ENCODE data around the gene HOXD3.

Gene HOXD3

GRCh38 chr2:176140513-176141317 is 16.4 kb upstream of the HOXD3 start:
- no peak overlapping the region for H3K27ac ChIP-seq
- no peaks in the 10 kb centered on the region for H3K36me3 ChIP-seq (ENCODE audit: insufficient read depth, low read length)
- no peak for DNase-seq (ENCODE audit: low read depth, low spot score)

GRCh38 chr2:176142281-176142680 is 14.8 kb upstream of the HOXD3 start:
- Histone ChIP-seq H3K4me3 (no peak overlapping the region), H3K27ac (no peak overlapping the region), H3K9me3 (ENCODE audit: low read depth, low read length) (no peaks in the 10 kb centered on the region), H3K36me3 (ENCODE audit: insufficient read depth, low read length) (no peaks in the 10 kb centered on the region), H3K9ac (ENCODE audit: insufficient read length) (no peak overlapping the region)
- TF ChIP-seq POLR2AphosphoS5 (IDR thresholded peaks at IDR 0.05; ENCODE audit: borderline replicate concordance, low read depth, low read length), result no peak
- no peak for TF ChIP-seq EZH2 (IDR thresholded peaks at IDR 0.05)
- TF ChIP-seq FOXP2 (optimal IDR thresholded peaks at IDR 0.05; ENCODE audit: control extremely low read depth, extremely low read length, insufficient read depth), result no peak
- no peak for DNase-seq (ENCODE audit: low read depth, low spot score)

More at GRCh38 chr2:176140513-176141317, 16.4 kb upstream of the HOXD3 start:
- Histone ChIP-seq H3K9me3 (ENCODE audit: low read depth, low read length) (no peaks in the 10 kb centered on the region), H3K9ac (ENCODE audit: insufficient read length) (peak overlapping the region; percentile 39), H3K4me3 (peak overlapping the region; percentile 73)
- TF ChIP-seq POLR2AphosphoS5 (IDR thresholded peaks at IDR 0.05; ENCODE audit: borderline replicate concordance, low read depth, low read length), result no peak
- TF ChIP-seq EZH2 (IDR thresholded peaks at IDR 0.05), result no peak
- no peak for TF ChIP-seq FOXP2 (optimal IDR thresholded peaks at IDR 0.05; ENCODE audit: control extremely low read depth, extremely low read length, insufficient read depth)

DNA sequence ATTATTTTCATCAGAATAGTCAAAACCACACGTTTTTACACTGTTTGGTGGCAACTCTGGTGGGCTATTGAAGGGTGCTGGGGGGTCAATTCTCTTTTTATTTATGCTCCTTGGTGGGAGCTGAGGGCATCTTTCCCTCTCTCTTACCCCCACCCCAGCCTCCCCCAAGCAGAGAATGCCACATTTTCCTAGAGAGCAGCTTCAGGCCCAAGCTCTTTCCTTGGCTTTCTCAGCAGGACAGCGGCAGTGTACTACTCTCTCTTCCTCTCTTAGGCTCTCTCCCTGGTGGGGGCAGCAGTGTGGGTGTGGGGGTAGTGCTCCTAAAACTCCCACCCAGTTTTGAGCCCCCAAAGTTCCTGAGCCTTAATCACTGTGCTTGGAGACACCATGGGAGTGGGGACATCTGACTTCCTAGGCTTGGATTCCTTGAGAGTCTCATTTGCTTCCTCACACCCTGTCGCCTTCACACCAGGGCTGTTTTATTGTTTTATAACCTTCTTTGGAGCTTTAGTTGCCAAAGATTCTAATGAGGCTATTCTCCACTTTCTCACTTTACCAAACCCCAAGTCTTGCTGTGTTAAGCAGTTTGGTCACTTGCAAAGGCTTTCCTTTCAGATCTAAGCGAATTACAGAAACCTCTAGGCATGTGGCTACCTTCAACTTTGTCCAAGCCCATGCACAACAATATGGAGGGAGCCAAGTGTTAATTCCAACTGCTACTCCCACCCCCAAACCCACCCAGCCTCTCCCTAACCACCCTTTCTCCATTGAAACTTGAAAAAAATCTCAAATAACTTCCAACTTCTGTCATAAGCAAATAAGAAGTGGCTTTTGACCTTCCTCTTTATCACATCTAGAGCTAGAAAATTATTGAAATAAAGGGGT is 11.8 kb upstream of the HOXD3 start:
- H3K27ac ChIP-seq, result no peak overlapping the region
- H3K9me3 ChIP-seq (ENCODE audit: low read depth, low read length), result no peaks in the 10 kb centered on the region
- no peak for DNase-seq (ENCODE audit: low read depth, low spot score)
- no peak for TF ChIP-seq FOXP2 (optimal IDR thresholded peaks at IDR 0.05; ENCODE audit: control extremely low read depth, extremely low read length, insufficient read depth)
- TF ChIP-seq POLR2AphosphoS5 (IDR thresholded peaks at IDR 0.05; ENCODE audit: borderline replicate concordance, low read depth, low read length), result no peak
- no peak for TF ChIP-seq EZH2 (IDR thresholded peaks at IDR 0.05)
- H3K9ac ChIP-seq (ENCODE audit: insufficient read length), result no peak overlapping the region
- no peaks in the 10 kb centered on the region for H3K36me3 ChIP-seq (ENCODE audit: insufficient read depth, low read length)
- no peak overlapping the region; the same call in 1 of the 2 replicates for H3K4me3 ChIP-seq

DNA sequence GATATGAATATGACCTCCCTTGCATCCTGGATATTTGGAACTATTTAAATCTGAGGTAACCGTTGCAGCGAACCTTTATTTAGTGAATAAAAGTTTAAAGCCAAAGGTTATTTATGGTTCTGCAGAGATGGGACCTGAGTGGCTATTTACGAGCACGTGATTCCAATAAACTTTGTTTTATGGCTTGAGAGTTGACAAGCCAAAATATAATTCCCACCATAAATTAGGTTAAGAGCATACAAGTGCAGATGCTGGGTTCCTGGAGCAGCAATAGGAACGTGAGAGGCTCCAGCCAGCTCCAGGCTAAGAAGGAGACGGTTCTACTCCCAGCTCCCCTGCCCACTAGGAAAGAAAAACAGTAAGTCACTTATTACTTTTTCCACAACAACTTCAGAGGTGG is 11.0 kb upstream of the HOXD3 start:
- Histone ChIP-seq H3K4me3 (peak overlapping the region; percentile 15; the same call in 1 of the 2 replicates), H3K36me3 (ENCODE audit: insufficient read depth, low read length) (no peaks in the 10 kb centered on the region), H3K9me3 (ENCODE audit: low read depth, low read length) (no peaks in the 10 kb centered on the region), H3K27ac (no peak overlapping the region), H3K9ac (ENCODE audit: insufficient read length) (no peak overlapping the region)
- DNase-seq (ENCODE audit: low read depth, low spot score), result no peak
- TF ChIP-seq FOXP2 (optimal IDR thresholded peaks at IDR 0.05; ENCODE audit: control extremely low read depth, extremely low read length, insufficient read depth) (no peak), EZH2 (IDR thresholded peaks at IDR 0.05) (no peak), POLR2AphosphoS5 (IDR thresholded peaks at IDR 0.05; ENCODE audit: borderline replicate concordance, low read depth, low read length) (no peak)

GRCh38 chr2:176146645-176147044 is 10.5 kb upstream of the HOXD3 start:
- no peak for DNase-seq (ENCODE audit: low read depth, low spot score)
- no peaks in the 10 kb centered on the region for H3K9me3 ChIP-seq (ENCODE audit: low read depth, low read length)
- no peaks in the 10 kb centered on the region for H3K36me3 ChIP-seq (ENCODE audit: insufficient read depth, low read length)
- H3K9ac ChIP-seq (ENCODE audit: insufficient read length), result no peak overlapping the region
- no peak overlapping the region for H3K27ac ChIP-seq
- TF ChIP-seq EZH2 (IDR thresholded peaks at IDR 0.05) (no peak), POLR2AphosphoS5 (IDR thresholded peaks at IDR 0.05; ENCODE audit: borderline replicate concordance, low read depth, low read length) (no peak), FOXP2 (optimal IDR thresholded peaks at IDR 0.05; ENCODE audit: control extremely low read depth, extremely low read length, insufficient read depth) (no peak)
- H3K4me3 ChIP-seq, result no peak overlapping the region

GRCh38 chr2:176147210-176147799 is 9.8 kb upstream of the HOXD3 start:
- Histone ChIP-seq H3K36me3 (ENCODE audit: insufficient read depth, low read length) (no peaks in the 10 kb centered on the region; the same call in 1 of the 2 replicates), H3K4me3 (no peak overlapping the region), H3K27ac (no peak overlapping the region), H3K9ac (ENCODE audit: insufficient read length) (no peak overlapping the region), H3K9me3 (ENCODE audit: low read depth, low read length) (no peaks in the 10 kb centered on the region)
- no peak for TF ChIP-seq POLR2AphosphoS5 (IDR thresholded peaks at IDR 0.05; ENCODE audit: borderline replicate concordance, low read depth, low read length)
- TF ChIP-seq EZH2 (IDR thresholded peaks at IDR 0.05), result no peak
- no peak for TF ChIP-seq FOXP2 (optimal IDR thresholded peaks at IDR 0.05; ENCODE audit: control extremely low read depth, extremely low read length, insufficient read depth)
- DNase-seq (ENCODE audit: low read depth, low spot score), result no peak

DNA sequence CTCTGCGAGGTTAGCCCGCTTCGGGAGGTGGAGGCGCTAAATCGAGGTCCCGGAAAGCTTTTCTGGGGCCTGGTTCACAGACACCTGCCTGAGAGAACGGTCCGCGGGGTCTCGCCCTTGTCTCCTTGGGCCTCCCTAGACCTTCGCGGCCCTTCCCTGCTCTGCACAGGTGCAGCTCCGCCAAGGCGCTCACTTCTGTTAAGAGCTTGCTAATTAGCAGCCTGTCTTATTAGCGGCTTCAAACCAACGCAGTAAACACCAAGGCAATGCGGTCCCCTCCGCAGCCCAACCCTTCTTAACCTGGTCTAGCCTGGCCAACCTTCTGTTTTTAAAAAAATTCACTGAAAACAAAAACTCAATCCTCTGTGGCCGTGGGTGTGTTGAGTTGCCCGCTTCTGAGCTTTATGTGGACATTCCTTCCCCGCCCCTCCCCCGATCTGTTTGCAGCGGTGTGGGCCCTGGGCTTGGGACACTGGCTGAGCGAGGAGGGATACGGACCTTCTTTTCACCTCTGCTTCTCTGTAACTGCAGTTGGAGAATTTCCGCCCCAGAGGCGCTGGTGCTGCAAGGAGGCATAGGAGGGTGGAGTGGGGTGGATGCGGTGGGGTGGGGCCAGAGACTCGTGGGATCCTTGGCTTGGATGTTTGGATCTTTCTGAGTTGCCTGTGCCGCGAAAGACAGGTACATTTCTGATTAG is 9.2 kb upstream of the HOXD3 start:
- no peak overlapping the region for H3K9ac ChIP-seq (ENCODE audit: insufficient read length)
- H3K27ac ChIP-seq, result no peak overlapping the region
- H3K4me3 ChIP-seq, result no peak overlapping the region
- H3K36me3 ChIP-seq (ENCODE audit: insufficient read depth, low read length), result peaks cover 5% of the 10 kb centered on the region; the same call in 1 of the 2 replicates
- no peak for DNase-seq (ENCODE audit: low read depth, low spot score)
- H3K9me3 ChIP-seq (ENCODE audit: low read depth, low read length), result no peaks in the 10 kb centered on the region
- TF ChIP-seq FOXP2 (optimal IDR thresholded peaks at IDR 0.05; ENCODE audit: control extremely low read depth, extremely low read length, insufficient read depth) (no peak), EZH2 (IDR thresholded peaks at IDR 0.05) (no peak), POLR2AphosphoS5 (IDR thresholded peaks at IDR 0.05; ENCODE audit: borderline replicate concordance, low read depth, low read length) (no peak)
